Measurements from ENCODE around the gene PUS1. TPM values are rescaled to one million over a fixed set of nuclear protein-coding genes. Genes with fewer than 3 reads are reported as not detected.

PUS1 gene
- total and polyA plus RNA-seq, 2 experiments from 2014 or later: 10.2 to 10.7 TPM

GRCh38 chr12:131927110-131928079 lies 1.7 kb upstream of the PUS1 start:
- Histone ChIP-seq H3K4me2 (no peak overlapping the region), H4K20me1 (ENCODE audit: insufficient read depth, poor library complexity, severe bottlenecking) (no peaks in the 10 kb centered on the region), H3K27ac (no peak overlapping the region), H3K79me2 (peaks cover 17% of the 10 kb centered on the region), H3K9me2 (replicated peaks; ENCODE audit: insufficient read depth) (no peaks in the 10 kb centered on the region), H3K27me3 (no peaks in the 10 kb centered on the region), H3K9me3 (ENCODE audit: low read depth) (no peaks in the 10 kb centered on the region), H3K4me3 (no peak overlapping the region), H3K36me3 (replicated peaks; ENCODE audit: insufficient read depth, low read depth) (no peaks in the 10 kb centered on the region), H3K4me1 (ENCODE audit: insufficient read depth) (no peaks in the 10 kb centered on the region), H2AFZ (no peak overlapping the region)
- TF ChIP-seq EZH2phosphoT487 (IDR thresholded peaks at IDR 0.05; ENCODE audit: low read depth, severe bottlenecking, unreplicated experiment) (no peak), EZH2 (IDR thresholded peaks at IDR 0.05; ENCODE audit: borderline replicate concordance) (no peak), CTCF (IDR thresholded peaks at IDR 0.05; ENCODE audit: poor library complexity) (no peak)
- WGBS (ENCODE audit: low lambda C conversion rate, missing lambda C conversion rate): 89% methylated on average over 18 of the region's 24 CpGs
- no peak for DNase-seq (ENCODE audit: low spot score)

GRCh38 chr12:131928080-131928710 lies 881 bp upstream of the PUS1 start:
- H2AFZ ChIP-seq: peak overlapping the region; percentile 100
- peak overlapping the region; percentile 73 for H3K27ac ChIP-seq

More at GRCh38 chr12:131928080-131928710, 881 bp upstream of the PUS1 start:
- TF ChIP-seq EZH2phosphoT487 (IDR thresholded peaks at IDR 0.05; ENCODE audit: low read depth, severe bottlenecking, unreplicated experiment) (no peak), CTCF (IDR thresholded peaks at IDR 0.05; ENCODE audit: poor library complexity) (no peak), EZH2 (IDR thresholded peaks at IDR 0.05; ENCODE audit: borderline replicate concordance) (no peak)
- peaks cover 17% of the 10 kb centered on the region for H3K79me2 ChIP-seq
- H3K4me1 ChIP-seq (ENCODE audit: insufficient read depth): no peaks in the 10 kb centered on the region
- no peaks in the 10 kb centered on the region for H4K20me1 ChIP-seq (ENCODE audit: insufficient read depth, poor library complexity, severe bottlenecking)
- DNase-seq (ENCODE audit: low spot score): no peak
- no peaks in the 10 kb centered on the region for H3K27me3 ChIP-seq
- no peaks in the 10 kb centered on the region for H3K9me2 ChIP-seq (replicated peaks; ENCODE audit: insufficient read depth)
- no peaks in the 10 kb centered on the region for H3K9me3 ChIP-seq (ENCODE audit: low read depth)
- 21% methylated on average over 33 of the region's 33 CpGs for WGBS (ENCODE audit: low lambda C conversion rate, missing lambda C conversion rate)
- H3K4me3 ChIP-seq: peak overlapping the region; percentile 72
- H3K4me2 ChIP-seq: peak overlapping the region; percentile 100
- no peaks in the 10 kb centered on the region for H3K36me3 ChIP-seq (replicated peaks; ENCODE audit: insufficient read depth, low read depth)

All from hepatocyte (in vitro differentiated cells).